Progenitor cell of endocrine pancreas (in vitro differentiated cells): ENCODE data around the gene ADAMTS18. TPM values are rescaled to one million over a fixed set of nuclear protein-coding genes. Genes with fewer than 3 reads are reported as not detected.

Experiments
- DNase-seq: peaks from one replicate; pipeline ENCODE4 v3.0.0; 2021; ENCODE audit warnings: low spot score; ENCODE audit not compliant: unreplicated experiment
- H3K27ac Mint-ChIP-seq: 2 replicates; pipeline ENCODE4 v1.8.0; 2021; ENCODE audit warnings: mild to moderate bottlenecking, moderate library complexity, mixed read lengths
- H3K27me3 Mint-ChIP-seq: 2 replicates; pipeline ENCODE4 v1.8.0; 2021; ENCODE audit warnings: mixed read lengths
- H3K36me3 Mint-ChIP-seq: 2 replicates; pipeline ENCODE4 v1.8.0; 2022; ENCODE audit warnings: mixed read lengths; ENCODE audit not compliant: insufficient read depth
- H3K4me1 Mint-ChIP-seq: 2 replicates; pipeline ENCODE4 v1.8.0; 2021; ENCODE audit warnings: low read depth, mixed read lengths
- H3K4me3 Mint-ChIP-seq: 2 replicates; pipeline ENCODE4 v1.8.0; 2021; ENCODE audit warnings: low read depth, mild to moderate bottlenecking, moderate library complexity, mixed read lengths
- H3K9me3 Mint-ChIP-seq: 2 replicates; pipeline ENCODE4 v1.8.0; 2021; ENCODE audit warnings: low read depth, mixed read lengths
- total RNA-seq: library from RNA; stranded (reverse); gene quantifications from 2 replicates; pipeline ENCODE4 v1.2.1, GENCODE V29; 2021
- TF ChIP-seq, protein P1 (sequence below): fragments of 200-600 bp; sonication (generic); IDR thresholded peaks from one replicate; pipeline ENCODE4 v1.5.0; 2021; ENCODE audit warnings: antibody characterized with exemption, mild to moderate bottlenecking; ENCODE audit not compliant: unreplicated experiment

Gene ADAMTS18
- total RNA-seq, 1 donor from 2014 or later: 5.8 TPM

DNA sequence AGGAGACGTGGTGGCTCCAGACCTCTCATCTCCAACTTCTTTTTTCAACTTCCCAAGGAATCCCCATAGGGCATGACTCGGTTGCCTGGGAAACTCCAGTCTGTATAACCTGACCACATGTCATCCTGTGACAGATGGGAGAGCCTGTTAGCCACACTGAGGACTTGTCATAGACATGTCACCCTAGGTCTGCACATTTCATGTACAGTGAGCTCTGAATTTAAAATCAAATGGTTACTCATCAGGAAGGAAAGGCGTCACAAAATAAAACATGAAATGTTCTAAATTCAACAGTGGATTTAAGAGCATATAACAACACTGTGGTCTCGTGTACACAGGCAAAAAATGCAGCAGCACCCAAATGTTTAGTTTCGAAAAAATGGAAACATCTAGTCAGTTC is 22.2 kb upstream of the ADAMTS18 start:
- no peaks in the 10 kb centered on the region for H3K36me3 Mint-ChIP-seq
- no peak overlapping the region for H3K4me3 Mint-ChIP-seq
- no peak overlapping the region for H3K27ac Mint-ChIP-seq

DNA sequence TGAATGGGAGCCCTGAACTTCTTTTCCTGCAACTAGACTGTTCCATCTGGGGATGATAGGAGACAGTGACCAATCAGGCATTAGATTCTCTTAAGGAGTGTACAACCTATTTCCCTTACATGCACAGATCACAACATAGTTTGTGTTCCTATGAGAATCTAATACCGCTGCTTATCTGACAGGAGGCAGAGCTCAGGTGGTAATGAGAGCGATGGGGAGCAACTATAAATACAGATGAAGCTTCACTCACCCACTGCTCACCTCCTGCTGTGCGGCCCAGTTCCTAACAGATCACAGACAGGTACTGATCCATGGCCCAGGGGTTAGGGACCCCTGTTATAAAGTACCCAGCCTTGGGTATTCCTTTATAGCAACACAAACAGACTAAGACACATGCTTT is 17.4 kb upstream of the ADAMTS18 start:
- no peak for DNase-seq
- Mint-ChIP-seq H3K4me3 (no peak overlapping the region), H3K27ac (no peak overlapping the region), H3K9me3 (no peaks in the 10 kb centered on the region), H3K27me3 (peaks cover 6% of the 10 kb centered on the region), H3K36me3 (no peaks in the 10 kb centered on the region), H3K4me1 (peaks cover 15% of the 10 kb centered on the region)
- TF ChIP-seq, protein P1, sequence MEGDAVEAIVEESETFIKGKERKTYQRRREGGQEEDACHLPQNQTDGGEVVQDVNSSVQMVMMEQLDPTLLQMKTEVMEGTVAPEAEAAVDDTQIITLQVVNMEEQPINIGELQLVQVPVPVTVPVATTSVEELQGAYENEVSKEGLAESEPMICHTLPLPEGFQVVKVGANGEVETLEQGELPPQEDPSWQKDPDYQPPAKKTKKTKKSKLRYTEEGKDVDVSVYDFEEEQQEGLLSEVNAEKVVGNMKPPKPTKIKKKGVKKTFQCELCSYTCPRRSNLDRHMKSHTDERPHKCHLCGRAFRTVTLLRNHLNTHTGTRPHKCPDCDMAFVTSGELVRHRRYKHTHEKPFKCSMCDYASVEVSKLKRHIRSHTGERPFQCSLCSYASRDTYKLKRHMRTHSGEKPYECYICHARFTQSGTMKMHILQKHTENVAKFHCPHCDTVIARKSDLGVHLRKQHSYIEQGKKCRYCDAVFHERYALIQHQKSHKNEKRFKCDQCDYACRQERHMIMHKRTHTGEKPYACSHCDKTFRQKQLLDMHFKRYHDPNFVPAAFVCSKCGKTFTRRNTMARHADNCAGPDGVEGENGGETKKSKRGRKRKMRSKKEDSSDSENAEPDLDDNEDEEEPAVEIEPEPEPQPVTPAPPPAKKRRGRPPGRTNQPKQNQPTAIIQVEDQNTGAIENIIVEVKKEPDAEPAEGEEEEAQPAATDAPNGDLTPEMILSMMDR: no peak

More for the DNA sequence above, 22.2 kb upstream of the ADAMTS18 start:
- Mint-ChIP-seq H3K27me3 (no peaks in the 10 kb centered on the region), H3K9me3 (no peaks in the 10 kb centered on the region), H3K4me1 (peaks cover 13% of the 10 kb centered on the region)
- TF ChIP-seq, protein P1: no peak
- no peak for DNase-seq

DNA sequence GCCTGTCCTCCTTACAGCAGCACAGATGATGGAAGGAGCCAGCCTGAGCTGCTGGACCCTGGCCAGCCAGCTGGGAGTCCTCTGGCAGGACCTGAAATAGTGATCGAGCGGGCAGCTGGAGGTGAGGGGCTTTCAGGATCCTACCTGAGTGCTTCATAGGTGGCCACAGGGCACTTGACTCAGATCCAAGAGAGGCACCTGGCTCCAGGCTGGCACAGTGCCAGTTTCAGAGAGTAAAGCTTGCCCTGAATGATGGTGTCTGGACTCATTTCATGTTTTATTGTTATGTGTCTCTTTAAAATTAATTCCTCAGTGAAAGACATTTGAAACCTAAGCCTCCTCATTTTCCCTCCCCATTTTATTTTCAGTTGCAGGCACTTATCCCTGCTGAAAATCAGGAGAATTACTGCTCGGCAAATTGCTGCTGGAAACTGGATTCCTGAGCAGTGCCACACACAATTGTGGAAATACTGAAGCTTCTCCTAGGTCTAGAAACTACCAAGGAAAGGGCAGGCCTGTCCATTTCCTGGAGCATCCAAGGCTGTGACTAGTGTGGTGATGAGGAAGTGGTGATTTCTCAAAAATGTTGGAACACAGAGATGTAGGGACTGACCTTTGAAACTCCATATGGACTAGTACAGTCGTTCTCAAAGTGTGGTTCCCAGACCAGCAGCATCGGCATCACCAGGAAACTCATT is 16.1 kb upstream of the ADAMTS18 start:
- no peaks in the 10 kb centered on the region for H3K36me3 Mint-ChIP-seq
- no peak overlapping the region for H3K4me3 Mint-ChIP-seq
- peaks cover 6% of the 10 kb centered on the region for H3K27me3 Mint-ChIP-seq
- TF ChIP-seq, protein P1: no peak
- no peak overlapping the region for H3K27ac Mint-ChIP-seq
- H3K9me3 Mint-ChIP-seq: no peaks in the 10 kb centered on the region
- no peak for DNase-seq
- peaks cover 7% of the 10 kb centered on the region for H3K4me1 Mint-ChIP-seq

DNA sequence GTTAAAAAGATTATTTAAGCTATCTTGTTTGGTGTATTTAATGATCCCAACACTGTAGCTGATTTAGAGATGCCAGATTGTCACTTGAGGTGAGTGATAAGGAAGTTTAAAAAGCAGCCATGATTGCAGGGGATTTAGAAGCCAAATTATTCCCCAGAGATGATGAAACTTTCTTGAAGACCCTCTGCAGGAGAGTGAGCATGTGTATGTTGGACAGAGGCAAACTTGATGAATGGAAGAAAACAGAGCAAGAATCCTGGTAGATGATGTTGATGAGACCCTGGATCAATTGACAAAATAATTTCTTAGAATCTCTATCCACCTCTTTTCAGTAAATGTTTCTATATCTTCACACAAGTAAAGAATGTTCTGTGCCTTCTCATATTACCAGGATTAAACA is 14.4 kb upstream of the ADAMTS18 start:
- Mint-ChIP-seq H3K4me3 (no peak overlapping the region), H3K27ac (no peak overlapping the region), H3K36me3 (no peaks in the 10 kb centered on the region), H3K27me3 (peaks cover 8% of the 10 kb centered on the region), H3K9me3 (no peaks in the 10 kb centered on the region), H3K4me1 (peaks cover 7% of the 10 kb centered on the region)
- TF ChIP-seq, protein P1: no peak
- no peak for DNase-seq

DNA sequence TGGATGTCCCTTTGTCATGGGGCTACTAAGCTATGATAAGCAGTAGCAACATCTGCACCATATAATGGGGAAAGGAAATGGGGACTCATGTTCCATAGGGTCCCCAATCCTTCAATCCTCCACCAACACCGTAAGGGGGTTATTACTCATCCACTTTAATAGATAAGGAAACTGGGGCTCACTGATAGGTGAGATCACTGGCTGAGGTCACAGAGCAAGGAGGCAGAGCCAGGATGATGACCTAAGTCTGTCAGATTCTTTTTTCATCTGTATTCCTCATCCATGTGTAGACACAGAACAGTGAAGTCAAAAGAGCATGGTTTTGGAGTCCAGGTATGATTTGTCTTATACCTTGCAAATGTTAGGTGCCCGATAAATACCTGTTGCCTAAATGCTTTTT is 10.5 kb upstream of the ADAMTS18 start:
- Mint-ChIP-seq H3K36me3 (no peaks in the 10 kb centered on the region), H3K4me3 (no peak overlapping the region), H3K4me1 (peaks cover 3% of the 10 kb centered on the region), H3K9me3 (no peaks in the 10 kb centered on the region), H3K27ac (no peak overlapping the region), H3K27me3 (peaks cover 19% of the 10 kb centered on the region)
- no peak for DNase-seq
- TF ChIP-seq, protein P1: no peak
